Astrocyte (in vitro differentiated cells and primary cell): ENCODE data around the gene FYCO1. TPM values are rescaled to one million over a fixed set of nuclear protein-coding genes. Genes with fewer than 3 reads are reported as not detected.

Experiments
- DNase-seq: peaks from one replicate; pipeline ENCODE4 v3.0.0-alpha.2; 2010; ENCODE audit warnings: low read depth
- FAIRE-seq: peaks from 2 replicates; lab custom pipeline; 2011; peaks lifted over from hg19 to GRCh38; lab: Jason Lieb, UNC
- H2AFZ ChIP-seq: 2 replicates; pipeline ENCODE4 v1.6.0; 2012; ENCODE audit warnings: low read depth, low read length, inconsistent platforms
- H3K27ac ChIP-seq: 2 replicates; pipeline ENCODE4 v1.5.1; 2011; ENCODE audit warnings: low read depth, low read length, inconsistent platforms
- H3K27me3 ChIP-seq: 2 replicates; pipeline ENCODE4 v1.6.0; 2011; ENCODE audit warnings: low read length, inconsistent platforms; ENCODE audit not compliant: insufficient read depth
- H3K36me3 ChIP-seq: 2 replicates; pipeline ENCODE4 v1.5.1; 2011; ENCODE audit warnings: low read length, inconsistent platforms; ENCODE audit not compliant: insufficient read depth
- H3K4me1 ChIP-seq: 2 replicates; pipeline ENCODE4 v1.5.1; 2011; ENCODE audit warnings: low read length, inconsistent platforms; ENCODE audit not compliant: insufficient read depth
- H3K4me2 ChIP-seq: 2 replicates; pipeline ENCODE4 v1.6.0; 2012; ENCODE audit warnings: low read length, inconsistent platforms
- H3K4me3 ChIP-seq: 2 replicates; pipeline ENCODE4 v1.5.1; 2011; ENCODE audit warnings: low read depth, mild to moderate bottlenecking, low read length, inconsistent platforms; ENCODE audit not compliant: insufficient read depth
- H3K79me2 ChIP-seq: 2 replicates; pipeline ENCODE4 v1.6.0; 2012; ENCODE audit warnings: mild to moderate bottlenecking, low read length, inconsistent platforms; ENCODE audit not compliant: insufficient read depth
- H3K9ac ChIP-seq: 2 replicates; pipeline ENCODE4 v1.6.0; 2012; ENCODE audit warnings: mild to moderate bottlenecking, low read length, inconsistent platforms
- H3K9me3 ChIP-seq: 2 replicates; pipeline ENCODE4 v1.5.1; 2012; ENCODE audit warnings: low read depth, mild to moderate bottlenecking, low read length, inconsistent platforms; ENCODE audit not compliant: insufficient read depth
- H4K20me1 ChIP-seq: 2 replicates; pipeline ENCODE4 v1.6.0; 2012; ENCODE audit warnings: low read length, inconsistent platforms; ENCODE audit not compliant: insufficient read depth
- H3K27ac Mint-ChIP-seq: one replicate; pipeline ENCODE4 v1.8.0; 2021; ENCODE audit warnings: mild to moderate bottlenecking, mixed read lengths; ENCODE audit not compliant: unreplicated experiment
- H3K27me3 Mint-ChIP-seq: one replicate; pipeline ENCODE4 v1.8.0; 2021; ENCODE audit warnings: low read depth, mixed read lengths; ENCODE audit not compliant: unreplicated experiment
- H3K36me3 Mint-ChIP-seq: one replicate; pipeline ENCODE4 v1.8.0; 2021; ENCODE audit warnings: low read depth, mixed read lengths; ENCODE audit not compliant: unreplicated experiment
- H3K4me1 Mint-ChIP-seq: one replicate; pipeline ENCODE4 v1.8.0; 2021; ENCODE audit warnings: low read depth, mixed read lengths; ENCODE audit not compliant: unreplicated experiment
- H3K4me3 Mint-ChIP-seq: one replicate; pipeline ENCODE4 v1.8.0; 2021; ENCODE audit warnings: mild to moderate bottlenecking, moderate library complexity, mixed read lengths; ENCODE audit not compliant: unreplicated experiment
- H3K9me3 Mint-ChIP-seq: one replicate; pipeline ENCODE4 v1.8.0; 2021; ENCODE audit warnings: mild to moderate bottlenecking, mixed read lengths; ENCODE audit not compliant: unreplicated experiment
- CTCF ChIP-seq: IDR thresholded peaks from 2 replicates; pipeline ENCODE4 v1.5.1; 2011; ENCODE audit warnings: low read depth, mild to moderate bottlenecking, inconsistent platforms, low read length, moderate library complexity; ENCODE audit not compliant: insufficient read depth
- EZH2 ChIP-seq: IDR thresholded peaks from 2 replicates; pipeline ENCODE4 v1.6.1; 2012; ENCODE audit warnings: mild to moderate bottlenecking, low read length, inconsistent platforms; ENCODE audit not compliant: insufficient read depth
- total RNA-seq: library from RNA; stranded (reverse); gene quantifications from 2 replicates; pipeline ENCODE4 v1.2.1, GENCODE V29; 2021

The FYCO1 gene
- total RNA-seq, 1 donor from 2014 or later = 19.7 TPM

- Mint-ChIP-seq H3K9me3 (no peaks in the 10 kb centered on the region), H3K4me1 (peaks cover 23% of the 10 kb centered on the region), H3K27me3 (no peaks in the 10 kb centered on the region), H3K4me3 (no peak overlapping the region), H3K36me3 (peaks cover 30% of the 10 kb centered on the region), H3K27ac (no peak overlapping the region)
- Histone ChIP-seq H3K27ac (no peak overlapping the region), H3K4me2 (peak overlapping the region; percentile 14), H4K20me1 (peaks cover 4% of the 10 kb centered on the region), H3K9ac (no peak overlapping the region), H3K4me3 (no peak overlapping the region), H3K79me2 (no peaks in the 10 kb centered on the region), H2AFZ (no peak overlapping the region), H3K9me3 (no peaks in the 10 kb centered on the region), H3K4me1 (peaks cover 19% of the 10 kb centered on the region), H3K36me3 (peaks cover 6% of the 10 kb centered on the region), H3K27me3 (no peaks in the 10 kb centered on the region)
- TF ChIP-seq CTCF = no peak
- no peak for TF ChIP-seq EZH2
- FAIRE-seq (peak; percentile 23), DNase-seq (peak; percentile 66)
These were observed 26.9 kb downstream of the FYCO1 start for GRCh38 chr3:45968706-45969105.

GRCh38 chr3:45968149-45968548, 27.5 kb downstream of the FYCO1 start:
- H3K27me3 ChIP-seq = no peaks in the 10 kb centered on the region
- H3K36me3 Mint-ChIP-seq = peaks cover 33% of the 10 kb centered on the region
- no peaks in the 10 kb centered on the region for H3K27me3 Mint-ChIP-seq
- no peak overlapping the region for H2AFZ ChIP-seq
- peaks cover 4% of the 10 kb centered on the region for H4K20me1 ChIP-seq
- no peak overlapping the region for H3K9ac ChIP-seq
- H3K4me2 ChIP-seq = no peak overlapping the region
- FAIRE-seq = no peak
- H3K4me3 Mint-ChIP-seq = no peak overlapping the region
- peaks cover 6% of the 10 kb centered on the region for H3K36me3 ChIP-seq
- peaks cover 23% of the 10 kb centered on the region for H3K4me1 Mint-ChIP-seq
- no peaks in the 10 kb centered on the region for H3K79me2 ChIP-seq
- H3K9me3 ChIP-seq = no peaks in the 10 kb centered on the region
- no peak for TF ChIP-seq CTCF
- TF ChIP-seq EZH2 = no peak
- no peak for DNase-seq
- H3K27ac Mint-ChIP-seq = no peak overlapping the region
- peaks cover 17% of the 10 kb centered on the region for H3K4me1 ChIP-seq
- no peak overlapping the region for H3K4me3 ChIP-seq
- no peaks in the 10 kb centered on the region for H3K9me3 Mint-ChIP-seq
- no peak overlapping the region for H3K27ac ChIP-seq

GRCh38 chr3:45967724-45968123, 27.9 kb downstream of the FYCO1 start:
- DNase-seq = no peak
- H3K9me3 Mint-ChIP-seq = no peaks in the 10 kb centered on the region
- no peak for FAIRE-seq

More at GRCh38 chr3:45967724-45968123, 27.9 kb downstream of the FYCO1 start:
- no peak overlapping the region for H3K27ac Mint-ChIP-seq
- Histone ChIP-seq H3K4me3 (no peak overlapping the region), H3K9ac (no peak overlapping the region), H3K79me2 (no peaks in the 10 kb centered on the region), H3K27me3 (no peaks in the 10 kb centered on the region), H3K27ac (no peak overlapping the region), H2AFZ (no peak overlapping the region), H3K36me3 (peaks cover 6% of the 10 kb centered on the region), H4K20me1 (peaks cover 4% of the 10 kb centered on the region), H3K4me2 (no peak overlapping the region), H3K9me3 (no peaks in the 10 kb centered on the region), H3K4me1 (peaks cover 13% of the 10 kb centered on the region)
- no peaks in the 10 kb centered on the region for H3K27me3 Mint-ChIP-seq
- H3K4me3 Mint-ChIP-seq = no peak overlapping the region
- H3K4me1 Mint-ChIP-seq = peaks cover 22% of the 10 kb centered on the region
- no peak for TF ChIP-seq CTCF
- TF ChIP-seq EZH2 = no peak
- H3K36me3 Mint-ChIP-seq = peaks cover 36% of the 10 kb centered on the region
